ENCODE data around the gene CLMN. TPM values are rescaled to one million over a fixed set of nuclear protein-coding genes. Genes with fewer than 3 reads are reported as not detected.

Gene CLMN
- total RNA-seq, 1 experiment from 2014 or later, result 111 TPM

DNA sequence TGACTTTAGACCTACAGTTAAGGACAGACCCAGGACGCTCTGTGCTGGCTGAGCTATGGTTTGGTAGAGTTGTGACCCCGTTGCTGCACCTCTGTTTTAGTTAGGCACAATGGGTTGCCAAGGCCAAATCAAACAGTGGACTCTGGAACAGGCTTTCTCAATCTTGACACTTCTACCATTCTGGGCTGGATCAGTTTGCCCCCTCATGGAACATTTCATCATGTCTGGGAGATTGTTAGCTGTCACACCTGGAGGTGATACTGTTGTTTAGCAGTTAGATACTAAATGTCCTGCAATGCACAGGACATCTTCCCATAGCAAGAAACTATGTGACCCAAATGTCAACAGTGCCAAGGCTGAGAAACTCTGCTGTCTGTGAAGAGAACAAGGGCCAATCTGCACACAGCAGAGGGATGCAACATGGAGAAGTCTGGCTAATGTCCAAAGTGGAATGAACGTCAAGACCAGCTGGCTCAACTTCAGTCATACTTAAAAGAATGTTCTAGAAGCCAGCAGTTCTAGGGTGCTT is 96.8 kb downstream of the CLMN start:
- CTCF ChIA-PET, result interaction anchor here (0.6 to 1.3 kb wide), 2 partner anchors 10 to 12 kb away, joined by 3 read pairs; no protein-coding TSS in a partner anchor
- no peak for DNase-seq
- BruUV-seq (replicated peaks), result no TSS peak
- TF ChIP-seq, protein P1, sequence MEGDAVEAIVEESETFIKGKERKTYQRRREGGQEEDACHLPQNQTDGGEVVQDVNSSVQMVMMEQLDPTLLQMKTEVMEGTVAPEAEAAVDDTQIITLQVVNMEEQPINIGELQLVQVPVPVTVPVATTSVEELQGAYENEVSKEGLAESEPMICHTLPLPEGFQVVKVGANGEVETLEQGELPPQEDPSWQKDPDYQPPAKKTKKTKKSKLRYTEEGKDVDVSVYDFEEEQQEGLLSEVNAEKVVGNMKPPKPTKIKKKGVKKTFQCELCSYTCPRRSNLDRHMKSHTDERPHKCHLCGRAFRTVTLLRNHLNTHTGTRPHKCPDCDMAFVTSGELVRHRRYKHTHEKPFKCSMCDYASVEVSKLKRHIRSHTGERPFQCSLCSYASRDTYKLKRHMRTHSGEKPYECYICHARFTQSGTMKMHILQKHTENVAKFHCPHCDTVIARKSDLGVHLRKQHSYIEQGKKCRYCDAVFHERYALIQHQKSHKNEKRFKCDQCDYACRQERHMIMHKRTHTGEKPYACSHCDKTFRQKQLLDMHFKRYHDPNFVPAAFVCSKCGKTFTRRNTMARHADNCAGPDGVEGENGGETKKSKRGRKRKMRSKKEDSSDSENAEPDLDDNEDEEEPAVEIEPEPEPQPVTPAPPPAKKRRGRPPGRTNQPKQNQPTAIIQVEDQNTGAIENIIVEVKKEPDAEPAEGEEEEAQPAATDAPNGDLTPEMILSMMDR (IDR thresholded peaks at IDR 0.05; ENCODE audit: unreplicated experiment), result no peak
- Mint-ChIP-seq H3K27me3 (ENCODE audit: unreplicated experiment) (no peaks in the 10 kb centered on the region), H3K27ac (ENCODE audit: unreplicated experiment) (no peak overlapping the region), H3K4me3 (ENCODE audit: low read depth, unreplicated experiment) (no peak overlapping the region), H3K36me3 (ENCODE audit: insufficient read depth, unreplicated experiment) (peaks cover 39% of the 10 kb centered on the region), H3K4me1 (ENCODE audit: low read depth, unreplicated experiment) (peaks cover 8% of the 10 kb centered on the region), H3K9me3 (ENCODE audit: low read depth, unreplicated experiment) (no peaks in the 10 kb centered on the region)
- intact Hi-C loops (cut with micrococcal nuclease; ENCODE audit: unreplicated experiment), result no loop called here

DNA sequence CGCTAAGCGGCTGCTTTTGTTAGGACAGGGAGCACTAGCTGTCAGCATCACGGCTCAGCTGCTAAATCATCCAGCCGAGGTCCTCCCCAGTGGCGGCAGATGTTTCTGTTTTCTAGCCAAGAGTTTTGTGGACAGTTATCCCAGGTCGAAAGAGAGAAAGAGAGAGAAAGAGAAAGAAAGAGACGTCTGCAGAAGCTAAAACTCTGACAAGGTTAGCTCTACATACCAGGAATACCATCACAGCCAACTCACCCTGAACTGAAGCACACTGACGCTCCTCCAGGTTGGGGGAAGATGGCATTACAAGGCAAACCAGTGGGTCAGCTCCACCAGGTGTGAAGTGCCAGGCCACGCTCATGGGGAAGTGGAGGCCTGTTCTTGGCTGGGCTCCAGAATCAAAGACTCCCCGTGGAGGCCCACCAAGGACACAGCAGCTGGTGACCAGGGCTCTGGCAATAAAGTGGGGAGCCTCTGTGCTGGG is 97.5 kb downstream of the CLMN start:
- Mint-ChIP-seq H3K4me1 (ENCODE audit: low read depth, unreplicated experiment) (peaks cover 8% of the 10 kb centered on the region), H3K27me3 (ENCODE audit: unreplicated experiment) (no peaks in the 10 kb centered on the region), H3K27ac (ENCODE audit: unreplicated experiment) (no peak overlapping the region), H3K9me3 (ENCODE audit: low read depth, unreplicated experiment) (no peaks in the 10 kb centered on the region), H3K4me3 (ENCODE audit: low read depth, unreplicated experiment) (no peak overlapping the region), H3K36me3 (ENCODE audit: insufficient read depth, unreplicated experiment) (peaks cover 41% of the 10 kb centered on the region)
- TF ChIP-seq, protein P1 (IDR thresholded peaks at IDR 0.05; ENCODE audit: unreplicated experiment), result no peak
- no peak for DNase-seq
- intact Hi-C loops (cut with micrococcal nuclease; ENCODE audit: unreplicated experiment), result no loop called here
- CTCF ChIA-PET, result interaction anchor here (1.3 kb wide), 1 partner anchor 11 kb away, joined by 3 read pairs; no protein-coding TSS in a partner anchor
- BruUV-seq (replicated peaks), result no TSS peak

DNA sequence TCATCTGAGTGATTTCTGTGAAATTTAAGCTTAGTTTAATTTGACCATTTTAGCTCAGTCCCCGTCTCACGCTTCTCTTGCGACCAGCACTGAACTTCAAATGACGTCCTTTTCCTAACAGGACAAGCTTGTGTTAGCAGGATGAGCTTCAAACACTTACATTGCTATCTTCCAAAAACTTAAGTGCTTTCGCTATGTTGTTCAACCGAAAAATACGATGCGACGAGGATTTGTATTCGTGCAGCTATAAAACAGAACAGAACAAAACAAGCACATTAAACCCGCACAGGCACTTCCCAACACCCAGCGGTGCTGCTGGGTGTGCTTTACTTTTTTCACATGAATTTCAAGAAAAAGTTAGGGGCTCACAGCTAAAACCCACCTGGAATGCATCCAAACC is 98.2 kb downstream of the CLMN start:
- CTCF ChIA-PET, result no interaction called here
- TF ChIP-seq, protein P1 (IDR thresholded peaks at IDR 0.05; ENCODE audit: unreplicated experiment), result no peak
- no peak overlapping the region for H3K4me3 Mint-ChIP-seq (ENCODE audit: low read depth, unreplicated experiment)
- H3K36me3 Mint-ChIP-seq (ENCODE audit: insufficient read depth, unreplicated experiment), result peaks cover 41% of the 10 kb centered on the region
- DNase-seq, result no peak
- intact Hi-C loops (cut with micrococcal nuclease; ENCODE audit: unreplicated experiment), result no loop called here
- no peaks in the 10 kb centered on the region for H3K27me3 Mint-ChIP-seq (ENCODE audit: unreplicated experiment)
- H3K4me1 Mint-ChIP-seq (ENCODE audit: low read depth, unreplicated experiment), result peaks cover 8% of the 10 kb centered on the region
- H3K27ac Mint-ChIP-seq (ENCODE audit: unreplicated experiment), result no peak overlapping the region
- no TSS peak for BruUV-seq (replicated peaks)
- no peaks in the 10 kb centered on the region for H3K9me3 Mint-ChIP-seq (ENCODE audit: low read depth, unreplicated experiment)

DNA sequence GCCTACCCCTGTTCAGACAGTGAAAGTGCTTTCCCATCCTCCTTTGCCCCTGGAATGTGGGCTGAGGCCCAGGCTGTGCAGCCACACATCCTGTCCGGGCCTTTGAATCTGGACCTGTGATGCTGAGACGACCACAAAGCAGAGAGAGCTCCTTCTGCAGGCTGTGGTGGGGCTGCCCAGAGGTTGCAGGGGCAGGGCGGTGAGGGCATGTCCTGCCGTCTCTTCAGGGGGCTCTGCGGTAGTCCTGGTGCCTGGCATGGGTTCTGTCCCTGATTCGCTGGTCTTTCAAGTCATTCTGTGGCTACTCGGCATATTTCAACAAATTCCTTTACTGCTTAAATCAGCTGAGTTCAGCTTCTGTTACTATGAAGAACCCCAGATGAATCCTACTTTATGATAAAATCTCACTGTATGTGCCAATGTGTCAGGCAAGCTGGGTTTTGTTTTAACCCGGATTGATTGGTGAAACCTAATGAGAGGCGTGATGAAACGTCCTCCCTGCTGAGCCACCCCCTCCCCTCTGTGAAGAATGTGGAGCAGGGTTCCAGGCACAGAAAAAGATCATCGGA is 99.0 kb downstream of the CLMN start:
- DNase-seq, result no peak
- H3K9me3 Mint-ChIP-seq (ENCODE audit: low read depth, unreplicated experiment), result no peaks in the 10 kb centered on the region
- H3K4me1 Mint-ChIP-seq (ENCODE audit: low read depth, unreplicated experiment), result peaks cover 8% of the 10 kb centered on the region
- TF ChIP-seq, protein P1 (IDR thresholded peaks at IDR 0.05; ENCODE audit: unreplicated experiment), result no peak
- CTCF ChIA-PET, result no interaction called here
- no peak overlapping the region for H3K4me3 Mint-ChIP-seq (ENCODE audit: low read depth, unreplicated experiment)
- peaks cover 47% of the 10 kb centered on the region for H3K36me3 Mint-ChIP-seq (ENCODE audit: insufficient read depth, unreplicated experiment)
- intact Hi-C loops (cut with micrococcal nuclease; ENCODE audit: unreplicated experiment), result no loop called here
- H3K27ac Mint-ChIP-seq (ENCODE audit: unreplicated experiment), result no peak overlapping the region
- H3K27me3 Mint-ChIP-seq (ENCODE audit: unreplicated experiment), result no peaks in the 10 kb centered on the region
- no TSS peak for BruUV-seq (replicated peaks)

All from Calu3 (cell line).